Kidney glomerular epithelial cell (primary cell): ENCODE measurements around the gene GNAS-AS1.

Experiments used
- DNase-seq: peaks from one replicate; lab custom pipeline; 2025; lab: John Stamatoyannopoulos, UW

GNAS-AS1 gene

GRCh38 chr20:58778760-58779159 lies 71.9 kb downstream of the GNAS-AS1 start:
- DNase-seq, result no peak

GRCh38 chr20:58777657-58778056 lies 73.0 kb downstream of the GNAS-AS1 start:
- no peak for DNase-seq

GRCh38 chr20:58776109-58776508 lies 74.6 kb downstream of the GNAS-AS1 start:
- no peak for DNase-seq

- DNase-seq, result no peak
Measured at GRCh38 chr20:58775371-58775770, 75.3 kb downstream of the GNAS-AS1 start.

GRCh38 chr20:58774667-58775263 lies 75.9 kb downstream of the GNAS-AS1 start:
- no peak for DNase-seq

- no peak for DNase-seq
Measured at GRCh38 chr20:58774214-58774613, 76.5 kb downstream of the GNAS-AS1 start.

- DNase-seq, result no peak
Measured at GRCh38 chr20:58772786-58773185, 77.9 kb downstream of the GNAS-AS1 start.
